ENCODE data around the gene GSG1L.

GRCh38 chr16:28041615-28042014 is 21.9 kb downstream of the GSG1L start:
- TF ChIP-seq EZH2 (IDR thresholded peaks at IDR 0.05; ENCODE audit: low read length), result no peak
- TF ChIP-seq CTCF (optimal IDR thresholded peaks at IDR 0.05 in 1 of 3, IDR thresholded peaks at IDR 0.05 in 1 of 3, conservative IDR thresholded peaks at IDR 0.05 in 1 of 3; ENCODE audit: extremely low read depth in 1 of 3, insufficient read depth in 2 of 3, low read length in 3 of 3), result no peak

Measured in keratinocyte (primary cell).